Fibroblast of peridontal ligament (primary cell): Measurements from ENCODE around the gene SLC5A5.
A peak's percentile ranks its signal among the peaks of the same experiment; 100 is the strongest.

ENCODE experiments used
- DNase-seq: peaks from one replicate; pipeline ENCODE4 v3.0.0-alpha.2; 2010; ENCODE audit errors: extremely low read depth

SLC5A5 gene

DNA sequence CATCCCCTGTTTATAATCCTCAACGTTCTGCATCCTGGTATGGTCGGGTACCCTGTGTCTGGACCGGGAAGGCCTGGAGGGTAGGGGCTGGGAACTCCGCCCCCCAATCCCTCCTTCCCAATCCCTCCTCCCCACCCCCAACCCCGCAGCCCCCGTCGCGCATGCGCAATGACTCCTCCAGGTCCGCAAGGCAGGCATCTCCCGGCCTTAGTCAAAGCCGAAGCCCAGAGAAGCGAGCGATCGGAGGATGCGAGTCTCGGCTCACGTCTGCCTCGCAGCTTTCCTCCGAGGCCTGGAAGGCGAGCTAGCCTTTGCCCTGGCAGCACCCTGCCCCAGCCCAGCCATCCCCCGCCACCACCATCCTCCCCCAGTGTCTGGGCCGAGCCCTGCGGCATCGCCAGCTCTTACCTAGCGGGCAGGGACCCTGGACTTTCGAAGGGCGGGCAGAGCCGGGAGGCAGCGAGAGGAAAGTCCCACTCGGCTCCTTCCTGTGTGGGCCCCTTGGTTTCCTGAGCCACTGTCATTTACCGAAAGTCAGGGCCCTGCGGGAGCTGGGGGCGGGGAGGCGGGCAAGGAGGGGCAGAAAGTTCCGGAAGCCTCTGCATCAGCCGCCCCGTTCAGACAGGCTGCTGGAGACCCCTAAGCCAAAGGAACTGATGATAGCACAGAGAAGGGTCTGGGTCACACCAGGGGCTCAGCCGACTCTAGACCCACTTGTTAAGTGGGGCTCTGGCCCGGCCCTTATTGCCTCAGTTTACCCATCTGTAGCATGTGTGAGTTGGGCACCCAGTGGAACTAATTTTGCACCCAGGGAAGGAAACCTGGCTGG lies 24.0 kb upstream of the SLC5A5 start, which contains the start of gene JAK3:
Gene JAK3 (minus strand): TSS at position 445 of the 829 bp plus-strand sequence. CDS start 3,565 bp downstream, outside the sequence.
- DNase-seq, result peak; percentile 65

DNA sequence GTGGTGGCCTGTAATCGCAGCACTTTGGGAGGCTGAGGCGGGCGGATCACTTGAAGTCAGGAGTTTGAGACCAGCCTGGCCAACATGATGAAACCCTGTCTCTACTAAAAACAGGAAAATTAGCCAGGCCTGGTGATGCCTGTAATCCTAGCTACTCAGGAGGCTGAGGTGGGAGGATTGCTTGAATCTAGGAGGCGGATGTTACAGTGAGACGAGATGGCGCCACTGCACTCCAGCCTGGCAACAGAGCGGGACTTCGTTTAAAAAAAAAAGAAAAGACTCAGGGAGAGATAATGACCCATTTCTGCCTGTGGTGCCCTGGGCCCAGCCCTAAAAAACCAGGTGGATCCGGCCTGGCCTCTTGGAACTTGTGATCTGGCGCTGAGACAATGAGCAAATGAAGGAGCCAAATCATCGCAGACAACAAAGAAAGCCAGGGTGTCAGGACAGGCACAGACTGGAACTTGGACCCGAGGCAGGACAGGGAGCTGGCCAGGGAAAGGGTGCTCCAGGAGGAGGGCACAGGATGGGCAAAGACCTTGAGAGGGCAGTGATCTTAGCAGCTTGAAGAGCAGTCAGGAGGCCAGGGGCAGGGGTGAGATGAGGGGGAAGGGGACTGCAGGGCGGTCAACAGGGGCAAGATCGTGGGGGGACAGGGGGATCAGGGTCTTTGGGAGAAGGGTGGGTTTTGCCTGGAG lies 23.0 kb upstream of the SLC5A5 start:
- no peak for DNase-seq

DNA sequence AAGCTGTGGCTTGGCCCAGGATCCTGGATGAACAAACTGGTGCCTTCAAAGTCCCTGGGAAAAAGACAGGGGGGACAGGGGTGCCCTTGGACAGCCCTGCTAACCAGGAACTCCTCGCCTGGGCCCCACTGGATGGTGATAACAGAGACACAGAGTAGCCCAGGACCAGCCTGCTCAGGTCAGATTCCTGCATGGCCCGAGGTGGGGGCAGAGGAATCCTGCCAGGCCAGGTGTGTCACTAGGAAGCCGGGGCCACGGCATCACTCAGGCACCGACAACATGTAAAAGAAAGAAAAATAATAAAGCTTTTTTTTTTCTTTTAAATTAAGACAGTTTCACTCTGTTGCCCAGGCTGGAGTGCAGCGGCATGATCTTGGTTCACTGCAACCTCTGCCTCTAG lies 17.7 kb upstream of the SLC5A5 start:
- no peak for DNase-seq

DNA sequence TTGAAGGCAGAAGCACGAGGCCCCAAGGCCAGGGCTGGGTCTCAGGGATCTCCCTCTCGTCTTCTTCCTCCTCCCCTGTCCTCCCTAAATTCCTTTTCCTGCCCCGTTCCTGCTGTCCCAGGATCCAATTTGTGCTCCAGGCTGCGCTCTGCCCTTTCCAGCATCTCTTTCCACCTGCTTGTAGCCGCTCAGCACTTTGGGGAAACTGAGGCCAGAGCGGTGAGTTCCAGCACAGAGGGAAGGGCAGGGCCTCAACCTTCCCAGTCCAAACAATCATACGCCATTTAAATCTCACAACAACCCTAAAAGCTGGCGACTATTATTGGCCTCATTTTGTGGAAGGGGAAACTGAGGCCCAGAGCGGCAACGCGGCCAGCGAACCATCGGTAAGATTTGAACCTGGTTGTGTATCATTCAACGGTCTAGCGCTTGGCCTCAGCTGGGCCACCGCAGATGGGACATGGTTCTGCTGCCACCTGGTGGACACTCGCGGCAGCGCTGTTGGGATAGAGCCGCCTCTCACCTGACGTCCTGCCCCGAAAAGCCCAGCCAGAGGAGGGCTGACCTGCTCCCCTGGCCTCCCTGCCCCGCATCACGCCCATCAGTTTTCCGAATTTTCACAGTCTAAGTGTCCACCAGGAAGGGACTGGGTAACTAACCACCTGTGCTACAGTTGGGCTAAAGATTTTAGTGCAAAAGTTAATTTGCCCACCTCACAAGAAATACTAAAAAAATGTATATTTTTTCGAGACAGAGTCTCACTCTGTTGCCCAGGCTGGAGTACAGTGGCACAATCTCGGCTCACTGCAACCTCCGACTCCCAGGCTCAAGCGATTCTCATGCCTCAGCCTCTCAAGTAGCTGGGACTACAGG lies 16.2 kb upstream of the SLC5A5 start:
- peak; percentile 57 for DNase-seq

DNA sequence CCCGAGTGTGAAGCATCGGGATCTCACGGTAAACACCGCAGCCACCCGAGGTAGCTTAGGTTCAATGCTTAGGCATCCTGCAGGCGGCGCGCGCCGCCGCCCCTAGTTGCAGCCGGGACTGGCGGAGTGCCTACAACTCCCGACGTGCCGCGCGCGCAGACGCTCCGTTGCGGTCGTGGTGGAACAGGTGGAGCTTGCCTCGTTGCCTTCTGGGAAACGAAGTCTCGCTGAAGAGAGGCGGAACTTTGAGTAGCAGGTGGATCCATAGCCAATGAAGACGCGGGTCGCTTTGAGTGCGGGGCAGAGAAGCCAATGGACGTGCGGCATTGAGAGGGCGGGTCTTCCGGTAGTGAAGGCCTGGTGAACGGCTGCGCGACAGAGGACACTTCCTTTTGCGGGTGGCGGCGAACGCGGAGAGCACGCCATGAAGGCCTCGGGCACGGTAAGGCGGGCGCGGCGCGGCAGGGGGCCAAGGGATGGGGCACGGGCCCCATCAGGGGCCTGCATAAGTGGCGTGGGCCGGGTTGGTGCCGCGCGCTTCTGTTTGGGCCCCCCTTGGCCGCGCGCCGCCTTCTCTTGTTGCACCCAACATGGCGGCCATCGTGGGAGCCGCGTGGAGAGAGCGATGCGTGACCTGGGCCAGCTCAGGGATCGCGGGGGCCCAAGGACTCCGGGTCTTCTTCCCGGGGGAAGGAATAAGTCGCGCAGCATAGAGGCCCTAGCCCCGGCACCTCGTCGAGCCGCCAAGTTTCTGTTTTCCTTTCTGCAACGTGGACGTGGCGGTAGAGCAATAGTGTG lies 12.0 kb upstream of the SLC5A5 start, which contains the start of gene RPL18A:
Gene RPL18A (plus strand): TSS at position 378 of the 798 bp plus-strand sequence. CDS start 47 bp downstream, at position 425.
- peak; percentile 100 for DNase-seq

DNA sequence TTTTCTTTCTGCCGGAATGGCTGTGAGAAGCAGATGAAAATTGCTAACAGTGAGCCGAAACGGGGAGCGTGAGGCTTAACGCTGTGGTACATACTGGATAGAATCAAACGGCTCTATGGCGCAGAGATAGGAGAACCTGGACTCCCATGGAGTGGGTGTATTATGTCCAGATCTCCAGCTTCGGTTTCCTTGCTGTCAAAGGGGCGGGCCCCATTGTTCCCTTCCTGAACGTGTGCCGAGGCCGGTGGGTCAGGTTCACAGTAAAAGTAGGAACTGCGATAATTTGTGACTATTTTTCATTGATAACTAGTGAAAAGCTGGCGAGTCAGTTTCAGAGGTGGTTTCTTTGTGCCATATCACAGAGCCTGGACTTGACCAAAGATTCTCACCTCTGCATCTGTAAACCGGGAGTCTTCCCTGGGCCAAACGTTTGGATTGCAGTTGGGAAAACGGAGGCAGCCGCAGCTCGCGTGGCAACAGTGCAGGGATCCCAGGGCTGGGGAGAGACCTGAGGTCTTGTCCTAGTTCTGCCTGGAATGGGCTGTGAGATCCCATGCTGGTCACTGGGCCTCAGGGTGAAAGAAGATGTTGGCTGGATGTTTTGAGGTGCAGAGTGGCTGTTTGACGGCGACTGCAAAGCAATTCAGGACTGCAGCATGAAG lies 11.3 kb upstream of the SLC5A5 start:
- DNase-seq, result no peak

DNA sequence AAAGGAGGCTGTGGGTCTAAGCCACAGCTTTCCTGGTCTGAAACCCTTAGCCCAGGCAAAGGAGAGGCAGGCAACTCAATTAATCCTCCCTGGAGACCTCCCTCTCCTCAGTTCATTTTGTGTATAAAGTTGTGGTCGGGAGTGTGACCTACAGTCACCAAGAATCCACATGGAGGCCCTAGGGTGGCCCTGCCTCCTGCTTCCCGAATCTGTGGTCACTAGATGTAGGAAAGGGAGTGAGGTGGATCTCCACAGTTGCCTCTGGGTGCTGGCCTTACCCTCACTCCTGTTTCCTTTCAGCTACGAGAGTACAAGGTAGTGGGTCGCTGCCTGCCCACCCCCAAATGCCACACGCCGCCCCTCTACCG lies 10.8 kb upstream of the SLC5A5 start:
- no peak for DNase-seq

DNA sequence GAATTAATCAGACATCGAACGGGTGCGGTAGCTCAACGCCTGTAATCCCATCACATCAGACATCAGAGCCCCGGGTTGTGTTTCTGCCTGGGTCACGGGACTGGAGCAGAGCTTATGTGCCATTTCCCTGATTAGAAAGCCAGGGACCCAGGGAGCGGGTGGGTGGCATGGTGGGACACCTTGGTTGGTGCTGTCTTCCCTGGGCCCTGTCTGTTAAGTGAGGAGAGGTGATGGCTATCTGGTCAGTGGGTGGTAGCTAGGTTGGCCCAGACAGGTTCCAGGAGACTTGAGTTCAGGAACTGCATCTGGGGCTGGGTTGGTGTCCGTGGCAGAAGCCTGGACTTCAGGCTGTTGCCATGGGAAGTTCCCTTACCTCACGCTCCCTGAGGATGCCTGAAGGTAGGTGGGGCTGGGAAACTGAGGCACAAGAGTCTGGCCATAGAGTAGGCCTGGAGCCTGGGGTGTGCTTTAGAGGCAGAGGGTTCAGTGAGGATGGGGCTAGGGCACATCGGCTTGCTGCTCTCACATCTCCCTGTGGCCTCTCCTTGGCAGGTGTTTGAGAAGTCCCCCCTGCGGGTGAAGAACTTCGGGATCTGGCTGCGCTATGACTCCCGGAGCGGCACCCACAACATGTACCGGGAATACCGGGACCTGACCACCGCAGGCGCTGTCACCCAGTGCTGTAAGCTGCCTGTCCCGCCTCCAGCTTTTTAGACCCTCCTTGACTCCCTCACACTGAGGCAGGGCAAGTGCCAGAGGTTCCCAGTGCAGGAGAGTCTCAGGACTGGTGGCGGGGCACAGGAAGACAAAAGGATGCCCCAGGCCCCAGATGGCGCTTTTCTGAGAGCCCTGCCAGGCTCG lies 10.0 kb upstream of the SLC5A5 start:
- no peak for DNase-seq

DNA sequence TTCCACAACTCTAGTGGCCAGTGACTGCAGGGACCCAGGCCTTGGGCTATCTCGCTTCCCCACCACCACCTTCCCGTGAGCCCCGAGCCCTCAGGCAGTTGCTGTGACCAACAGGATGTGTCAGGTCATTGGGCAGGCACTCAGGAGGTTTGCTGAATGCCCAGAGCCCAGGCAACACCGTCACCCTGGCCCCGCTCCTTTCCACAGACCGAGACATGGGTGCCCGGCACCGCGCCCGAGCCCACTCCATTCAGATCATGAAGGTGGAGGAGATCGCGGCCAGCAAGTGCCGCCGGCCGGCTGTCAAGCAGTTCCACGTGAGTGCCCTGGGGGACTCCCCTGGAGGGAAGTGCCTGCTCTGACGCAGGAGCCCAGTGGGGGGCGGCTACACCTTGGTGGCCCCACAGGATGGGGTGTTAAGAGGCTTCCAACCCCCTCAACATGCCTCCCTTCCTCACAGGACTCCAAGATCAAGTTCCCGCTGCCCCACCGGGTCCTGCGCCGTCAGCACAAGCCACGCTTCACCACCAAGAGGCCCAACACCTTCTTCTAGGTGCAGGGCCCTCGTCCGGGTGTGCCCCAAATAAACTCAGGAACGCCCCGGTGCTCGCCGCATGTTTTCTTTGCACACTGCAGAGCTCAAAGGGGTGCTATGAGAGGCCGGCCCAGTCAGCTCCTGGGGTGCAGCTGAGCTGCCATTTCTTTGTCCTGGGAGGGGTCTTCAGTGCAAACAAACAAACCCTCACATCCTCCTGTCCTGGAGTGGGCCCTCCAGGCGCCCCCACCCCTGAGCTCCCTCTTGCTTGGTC lies 8.8 kb upstream of the SLC5A5 start:
- DNase-seq, result no peak

DNA sequence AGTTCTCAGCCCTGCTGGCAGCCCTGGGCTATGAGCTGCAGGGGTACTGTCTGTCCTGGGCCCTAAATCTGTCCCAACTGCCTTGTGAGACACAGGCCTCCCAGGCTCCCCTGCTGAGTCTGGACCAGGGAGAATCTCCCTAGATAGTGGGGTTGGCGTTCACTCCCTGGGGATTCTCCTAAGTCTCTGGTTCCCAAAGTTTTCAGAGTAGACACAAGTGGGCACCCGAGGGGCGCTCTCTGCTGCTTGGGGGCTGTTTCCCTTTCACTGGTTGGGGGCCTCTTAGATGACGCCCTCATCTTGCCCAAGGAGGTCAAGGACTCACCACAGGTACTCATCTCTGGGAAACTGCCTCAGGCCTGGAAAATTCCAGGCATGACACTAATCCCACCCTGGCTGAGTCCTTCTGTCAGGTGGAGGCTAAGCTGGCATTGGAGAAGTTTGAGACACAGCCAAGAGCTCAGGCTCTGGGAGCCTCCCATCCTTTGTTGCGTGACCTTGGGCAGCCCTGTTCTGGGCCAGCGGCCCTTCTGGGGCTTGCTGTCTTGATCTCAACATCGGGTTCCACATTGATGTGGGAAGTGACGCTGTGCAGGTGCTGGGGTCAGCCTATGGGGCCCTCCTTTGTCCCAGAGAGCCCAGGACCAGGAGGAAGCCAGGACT lies 8.1 kb upstream of the SLC5A5 start:
- no peak for DNase-seq

DNA sequence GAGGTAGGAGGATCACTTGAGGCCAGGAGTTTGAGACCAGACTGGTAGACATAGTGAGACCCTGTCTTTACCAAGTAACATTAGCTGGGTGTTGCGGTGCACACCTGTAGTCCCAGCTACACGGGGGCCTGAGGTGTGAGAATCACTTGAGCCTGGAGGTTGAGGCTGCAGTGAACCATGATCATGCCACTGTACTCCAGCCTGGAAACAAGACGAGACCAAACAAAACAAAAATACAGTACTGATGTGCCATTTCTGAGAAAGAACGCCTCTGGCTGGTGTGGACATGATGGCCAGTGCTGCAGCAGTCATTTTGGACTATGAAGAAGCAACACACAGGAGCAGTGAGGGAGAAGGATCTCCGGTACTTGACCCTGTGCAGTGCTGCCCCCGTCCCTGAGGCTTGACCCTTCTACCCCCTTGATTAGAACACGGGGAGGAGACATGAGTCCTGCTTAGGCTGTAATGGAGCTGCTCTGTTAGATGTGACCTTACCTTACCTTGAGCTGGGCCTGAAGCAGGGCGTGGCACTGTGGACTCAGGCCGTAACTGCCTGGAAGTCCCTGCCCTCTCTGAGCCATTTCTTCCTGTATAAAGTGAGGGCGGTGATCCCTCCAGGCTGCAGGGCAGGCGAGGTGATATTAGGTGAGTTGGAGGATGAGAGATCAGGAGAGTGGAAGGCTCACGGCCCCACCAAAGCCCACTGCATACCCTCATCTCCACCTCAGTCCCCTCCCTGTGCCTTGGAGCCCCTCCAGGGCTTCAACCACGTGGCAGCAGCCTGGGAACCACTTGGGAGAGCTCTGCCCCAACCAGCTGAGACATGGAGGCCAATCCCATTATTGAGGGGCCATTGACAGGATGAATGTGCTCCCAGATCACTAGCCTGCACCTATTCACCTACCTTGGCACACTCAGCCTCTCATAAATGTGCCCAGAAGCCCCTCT lies 6.1 kb upstream of the SLC5A5 start:
- DNase-seq, result no peak

DNA sequence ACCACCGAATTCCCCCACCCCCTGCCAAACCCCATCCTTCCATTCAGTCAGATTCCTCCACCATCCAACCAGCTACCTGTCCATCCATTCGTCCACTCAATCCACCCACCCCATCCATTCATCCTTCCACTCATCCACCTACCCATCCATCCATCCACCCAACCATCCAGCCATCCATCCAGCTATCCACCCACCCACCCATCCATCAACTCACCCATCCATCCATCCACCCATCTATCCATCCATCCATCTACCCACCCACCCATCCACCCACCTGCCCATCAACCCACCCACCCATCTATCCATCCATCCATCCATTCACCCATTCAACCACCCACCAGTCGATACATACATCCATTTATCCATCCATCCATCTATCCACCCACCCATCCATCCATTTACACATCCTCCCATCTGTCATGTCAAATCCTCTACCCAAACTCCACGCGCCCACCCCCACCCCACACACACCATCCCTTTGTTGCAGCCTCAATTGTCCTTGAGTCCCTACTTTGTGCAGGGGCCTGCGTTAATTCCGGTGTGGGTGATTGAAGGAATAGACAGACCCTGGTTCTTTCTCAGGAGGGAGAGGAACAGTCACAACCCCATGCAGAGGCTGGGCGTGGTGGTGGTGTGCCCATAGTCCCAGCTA lies 5.3 kb upstream of the SLC5A5 start:
- DNase-seq, result no peak

DNA sequence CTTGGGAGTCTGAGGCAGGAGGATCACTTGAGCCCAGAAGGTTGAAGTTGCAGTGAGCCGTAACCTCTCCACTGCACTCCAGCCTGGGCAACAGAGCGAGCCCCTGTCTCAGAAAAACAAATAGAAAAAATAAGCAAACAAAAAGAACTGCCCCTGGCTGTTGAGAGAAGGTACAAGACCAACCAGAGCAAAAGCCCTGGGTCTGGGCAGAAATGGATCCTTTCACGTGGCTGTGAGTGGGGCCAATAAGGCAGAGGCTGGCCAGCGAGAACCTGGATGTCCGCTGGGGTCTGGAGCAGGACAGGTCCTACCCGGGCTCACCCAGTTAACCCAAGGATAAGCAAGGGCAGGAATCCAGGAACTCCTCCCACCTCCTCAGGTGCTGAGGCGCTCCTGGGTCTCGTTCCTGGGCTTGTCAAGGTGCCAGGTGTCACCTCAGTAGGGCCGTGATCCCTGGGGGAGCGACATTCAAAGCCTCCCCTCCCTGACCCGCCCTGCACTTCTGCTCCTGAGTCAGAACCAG lies 4.7 kb upstream of the SLC5A5 start:
- DNase-seq, result no peak

DNA sequence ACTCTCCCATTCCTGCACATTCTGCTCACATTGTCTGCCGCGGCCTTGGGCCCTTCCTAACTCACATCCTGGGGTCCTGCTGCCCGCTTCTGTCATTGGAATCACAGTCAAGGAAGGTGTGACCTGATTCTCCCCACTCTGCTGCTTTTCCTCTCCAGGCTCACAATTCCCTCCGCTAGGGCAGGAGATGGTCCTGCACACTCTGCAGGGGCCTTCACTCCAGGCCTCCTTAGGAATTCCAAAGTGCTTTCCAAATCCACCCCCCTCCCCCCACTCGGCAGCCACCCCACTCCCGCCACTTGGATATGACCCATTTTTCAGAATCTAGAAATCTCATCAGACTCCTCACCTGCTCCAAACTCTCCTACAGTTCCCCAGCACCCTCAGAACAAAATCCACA lies 3.1 kb upstream of the SLC5A5 start:
- DNase-seq, result no peak

DNA sequence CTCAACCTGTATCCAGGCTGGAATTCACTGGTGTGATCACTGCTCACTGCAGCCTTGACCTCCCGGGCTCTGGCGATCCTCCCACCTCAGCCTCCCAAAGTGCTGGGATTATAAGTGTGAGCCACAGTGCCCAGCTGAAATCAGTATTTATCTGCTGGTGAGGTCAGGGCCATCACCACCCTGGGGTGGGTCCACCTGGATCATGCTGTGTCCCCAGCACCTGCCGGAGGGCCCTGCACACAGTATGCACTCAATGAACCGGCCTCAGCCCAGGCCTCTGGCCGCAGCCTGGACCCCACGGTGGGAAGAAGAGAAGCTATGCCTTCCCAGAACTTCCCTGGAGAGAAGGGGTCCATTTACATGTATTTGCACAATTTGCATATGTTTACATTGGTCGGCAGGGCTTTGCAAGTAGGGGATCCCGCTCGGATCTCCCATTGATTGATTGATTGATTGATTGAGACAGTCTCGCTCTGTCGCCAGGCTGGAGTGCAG lies 2.6 kb upstream of the SLC5A5 start:
- no peak for DNase-seq
